NCI-H345 (cell line): ENCODE results near the gene RBM26.
A peak's percentile ranks its signal among the peaks of the same experiment; 100 is the strongest.
"Not testable (repeated sequence)": the region's sequence is repeated elsewhere in the genome, so short reads cannot be mapped to it uniquely, and the experiment has no call there.

Source experiments
- DNase-seq: peaks from one replicate; lab custom pipeline; 2025; lab: John Stamatoyannopoulos, UW

Gene RBM26

GRCh38 chr13:79318664-79319063 lies 87.4 kb downstream of the RBM26 start:
- DNase-seq, result no peak

DNA sequence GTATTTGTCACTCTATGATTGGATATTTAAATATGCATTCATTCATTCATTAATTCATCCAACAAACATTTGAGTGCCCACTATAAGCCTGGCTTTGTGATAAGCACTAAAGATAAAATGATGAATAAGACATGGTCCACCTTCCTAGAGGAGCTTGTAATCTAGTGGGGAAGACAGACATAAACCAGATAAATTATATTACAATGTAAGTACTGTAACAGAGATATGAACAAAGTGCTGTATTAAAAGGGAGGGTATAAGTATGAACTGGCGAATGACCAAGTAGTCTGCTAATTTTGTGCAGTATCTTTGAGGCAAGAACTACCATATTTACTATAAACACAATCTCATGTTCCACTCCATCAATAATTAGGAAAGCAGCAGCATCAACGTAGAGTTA lies 88.2 kb downstream of the RBM26 start:
- no peak for DNase-seq

DNA sequence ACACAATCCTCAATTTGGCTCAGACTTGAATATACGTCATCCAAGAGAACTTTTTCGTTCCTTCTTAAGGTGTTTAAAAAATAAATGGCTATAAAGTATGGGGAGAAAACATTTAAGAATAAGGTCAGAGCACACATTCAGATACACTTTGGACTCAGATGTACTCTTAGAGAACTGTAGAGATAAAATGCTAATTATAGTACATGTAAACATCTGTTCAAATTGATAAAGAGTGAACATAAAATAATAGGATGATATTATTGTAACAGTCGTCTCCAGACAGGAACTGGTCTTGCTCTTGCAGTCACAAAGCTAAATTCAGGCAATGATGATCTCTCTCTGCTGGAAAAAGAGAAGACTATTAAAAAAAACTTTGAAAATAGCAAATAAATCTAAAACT lies 91.4 kb downstream of the RBM26 start:
- DNase-seq, result no peak

- no peak for DNase-seq
Observed at GRCh38 chr13:79312340-79312855, 93.7 kb downstream of the RBM26 start.

DNA sequence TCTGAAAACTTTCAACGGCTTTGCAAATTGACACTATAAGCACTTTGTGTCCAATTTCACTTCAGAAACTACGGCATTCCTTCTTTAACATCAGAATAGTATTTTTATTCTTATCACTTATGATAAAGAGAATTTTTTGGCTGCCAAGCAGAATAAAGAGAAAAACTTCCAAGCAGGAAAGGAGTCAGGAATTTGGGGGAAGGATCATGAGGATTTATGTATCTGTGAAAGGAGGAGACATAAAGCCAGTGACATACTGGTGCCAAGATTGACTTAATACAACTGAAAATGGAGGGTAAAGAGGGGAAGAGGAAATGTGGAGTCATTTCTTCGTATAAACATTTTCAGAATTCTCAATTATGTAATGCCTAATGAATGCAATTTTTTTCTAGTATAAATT lies 94.7 kb downstream of the RBM26 start:
- no peak for DNase-seq

GRCh38 chr13:79309690-79310089 lies 96.4 kb downstream of the RBM26 start:
- no peak for DNase-seq

DNA sequence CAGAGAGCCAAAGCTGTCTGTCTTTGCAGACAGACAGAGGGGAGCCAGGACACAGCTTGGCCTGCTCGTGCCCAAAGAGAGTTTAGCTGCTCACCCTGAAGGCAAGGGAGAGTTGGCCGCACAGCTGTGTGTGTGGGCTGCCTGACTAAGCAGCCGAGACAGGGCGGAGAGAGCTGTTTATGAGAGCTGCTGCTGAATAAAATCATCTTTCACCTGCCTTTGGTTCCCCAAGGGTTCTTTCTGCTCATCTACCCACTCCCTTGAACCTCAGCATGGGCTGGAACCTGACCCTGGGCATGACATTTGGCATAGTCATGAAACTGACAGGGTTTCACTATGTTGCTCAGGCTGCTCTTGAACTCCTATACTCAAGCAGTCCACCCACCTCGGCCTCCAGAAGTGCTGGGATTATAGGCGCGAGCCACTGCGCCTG lies 98.2 kb downstream of the RBM26 start:
- DNase-seq, result no peak

DNA sequence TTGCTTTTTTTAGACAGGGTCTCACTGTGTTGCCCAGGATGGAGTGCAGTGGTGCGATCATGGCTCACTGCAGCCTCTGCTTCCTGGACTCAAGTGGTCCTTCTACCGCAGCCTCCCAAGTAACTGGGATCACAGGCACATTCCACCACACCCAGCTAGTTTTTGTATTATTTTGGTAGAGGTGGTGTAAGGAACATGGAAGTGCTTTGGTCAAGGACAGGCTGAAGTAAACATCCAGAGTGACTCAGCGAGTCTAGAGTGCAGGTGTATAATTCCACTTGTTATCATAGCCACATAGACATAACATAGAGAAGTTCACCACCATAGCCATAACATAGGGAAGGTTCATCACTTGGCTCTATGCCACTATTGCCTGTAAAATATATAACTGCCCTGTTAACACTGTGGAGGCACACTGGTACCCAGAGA lies 98.6 kb downstream of the RBM26 start:
- no peak for DNase-seq

GRCh38 chr13:79306650-79307049 lies 99.4 kb downstream of the RBM26 start:
- DNase-seq, result no peak

GRCh38 chr13:79297128-79297527 lies 108.9 kb downstream of the RBM26 start:
- DNase-seq, result no peak

GRCh38 chr13:79295906-79296706 lies 109.9 kb downstream of the RBM26 start:
- no peak for DNase-seq

- no peak for DNase-seq
Observed at GRCh38 chr13:79290595-79291244, 115.3 kb downstream of the RBM26 start.

- no peak for DNase-seq
Observed at GRCh38 chr13:79289571-79289970, 116.5 kb downstream of the RBM26 start.

DNA sequence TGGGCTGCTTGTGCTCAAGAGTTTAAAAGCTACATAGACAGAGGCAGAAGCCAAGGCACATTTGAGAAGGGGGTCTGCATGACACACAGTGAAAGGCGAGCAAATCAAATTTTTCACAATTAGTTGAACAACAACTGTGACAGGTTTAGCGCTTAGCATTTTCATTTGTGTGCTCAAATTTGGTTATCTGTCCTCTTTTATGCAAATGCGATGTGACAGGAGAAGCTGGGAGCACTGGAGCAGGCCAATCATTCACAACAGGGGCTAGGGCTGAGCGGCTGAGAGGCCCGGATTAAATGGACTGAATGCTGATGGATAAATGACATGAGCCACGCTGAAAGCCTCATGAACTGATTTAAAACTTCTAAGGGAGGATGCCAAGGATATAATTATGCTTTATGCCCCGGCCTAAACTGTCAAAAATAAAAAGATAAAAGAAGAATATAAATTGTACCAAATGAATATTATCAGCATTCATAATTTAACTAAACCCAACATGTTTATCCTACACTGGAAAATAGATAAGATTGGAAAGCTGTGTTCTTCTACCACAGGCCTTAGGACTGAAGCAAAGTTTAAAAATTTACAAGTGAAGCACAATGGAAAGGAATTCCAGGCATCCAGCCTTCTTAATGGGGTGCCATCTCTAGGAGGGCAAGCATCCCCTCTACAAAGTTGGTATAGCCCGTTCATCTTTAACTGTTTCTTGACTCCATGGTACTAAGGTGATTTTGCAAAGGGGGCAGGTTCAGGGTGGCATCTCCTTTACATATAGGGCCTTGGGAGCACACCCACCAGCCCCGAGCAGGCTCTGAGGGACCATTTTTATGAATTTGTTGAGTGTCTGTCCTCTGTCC lies 117.9 kb downstream of the RBM26 start:
- DNase-seq, result no peak

- no peak for DNase-seq
Observed at GRCh38 chr13:79285159-79285558, 120.9 kb downstream of the RBM26 start.

DNA sequence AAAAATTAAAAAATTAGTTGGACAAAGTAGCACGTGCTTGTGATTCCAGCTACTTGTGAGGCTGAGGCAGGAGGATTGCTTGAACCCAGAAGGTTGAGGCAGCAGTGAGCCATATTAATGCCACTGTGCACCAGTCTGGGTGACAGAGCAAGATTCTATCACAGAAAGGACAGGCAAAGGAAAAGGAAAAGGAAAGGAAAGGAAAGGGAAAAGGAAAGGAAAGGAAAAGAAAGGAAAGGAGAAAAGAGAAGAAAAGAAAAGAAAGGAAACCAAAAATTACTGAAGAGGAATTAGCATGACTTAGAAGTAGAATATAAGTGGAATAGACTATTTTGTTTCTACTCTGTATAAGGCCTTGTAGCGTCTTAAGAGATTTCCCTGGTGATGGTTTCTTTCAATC lies 122.3 kb downstream of the RBM26 start:
- no peak for DNase-seq

DNA sequence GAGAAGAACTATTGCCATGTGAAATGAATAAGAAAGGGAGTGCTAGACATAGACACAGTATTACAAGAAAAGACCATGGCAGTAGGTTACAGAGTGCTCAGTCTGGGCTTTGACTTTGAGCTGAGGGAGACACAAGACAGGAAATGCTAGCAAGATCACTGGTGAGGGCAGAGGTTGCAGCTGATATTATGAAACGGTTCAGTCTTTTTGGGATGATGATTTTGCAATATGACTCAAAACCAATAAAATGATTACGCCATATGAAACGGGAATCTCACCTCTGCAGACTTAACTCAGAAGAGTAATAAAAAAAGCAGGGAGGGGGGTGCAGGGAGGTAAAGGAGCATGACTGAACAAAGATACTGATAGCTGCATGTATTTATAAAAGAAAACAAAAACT lies 123.1 kb downstream of the RBM26 start:
- DNase-seq, result no peak

GRCh38 chr13:79282508-79282907 lies 123.5 kb downstream of the RBM26 start:
- no peak for DNase-seq

DNA sequence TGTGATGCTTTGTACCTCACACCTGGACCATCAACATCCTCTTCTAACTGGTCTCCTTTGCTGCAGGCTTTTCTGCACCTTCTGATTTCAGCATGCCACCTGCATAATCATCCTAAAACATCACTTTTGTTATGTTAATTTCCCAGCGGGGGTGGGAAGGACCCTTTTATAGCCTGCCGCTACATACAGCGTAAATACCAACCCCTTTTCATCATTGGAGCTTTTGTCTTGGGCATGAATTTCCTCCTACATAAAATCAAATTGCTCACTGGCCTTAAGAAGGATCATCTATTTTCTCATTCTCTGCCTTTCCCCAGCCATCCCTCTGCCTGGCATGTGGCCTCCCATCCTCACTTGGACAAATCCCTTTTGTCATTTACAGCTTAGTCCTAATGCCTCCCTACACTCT lies 124.7 kb downstream of the RBM26 start:
- DNase-seq, result peak; percentile 76

- DNase-seq, result not testable (repeated sequence)
Observed at GRCh38 chr13:79279735-79280134, 126.3 kb downstream of the RBM26 start.

- no peak for DNase-seq
Observed at GRCh38 chr13:79273045-79273444, 133.0 kb downstream of the RBM26 start.

GRCh38 chr13:79271616-79272015 lies 134.4 kb downstream of the RBM26 start:
- DNase-seq, result no peak
